Gastrocnemius medialis (tissue), 4 donors: Measurements from ENCODE around the gene KRT73.

Source experiments
- POLR2A ChIP-seq, 2 donors: fragments of 450-650 bp; IDR thresholded peaks; one replicate each; pipeline ENCODE4 v1.6.1; 2017; ENCODE audit warnings: antibody characterized with exemption in 2 of 2, mild to moderate bottlenecking in 2 of 2, moderate library complexity in 2 of 2
- TF ChIP-seq, protein P1 (sequence below), 5 experiments: fragments of 450-650 bp in 3 of 5; fragments of 200-600 bp in 2 of 5; sonication (generic) in 2 of 5; IDR thresholded peaks in 4 of 5; conservative IDR thresholded peaks in 1 of 5; 1 replicate in 4 of 5; 2 replicates in 1 of 5; pipeline ENCODE4 v1.5.1; 2016 to 2019; ENCODE audit warnings: antibody characterized with exemption in 5 of 5, mild to moderate bottlenecking in 3 of 5, moderate library complexity in 3 of 5

DNA sequence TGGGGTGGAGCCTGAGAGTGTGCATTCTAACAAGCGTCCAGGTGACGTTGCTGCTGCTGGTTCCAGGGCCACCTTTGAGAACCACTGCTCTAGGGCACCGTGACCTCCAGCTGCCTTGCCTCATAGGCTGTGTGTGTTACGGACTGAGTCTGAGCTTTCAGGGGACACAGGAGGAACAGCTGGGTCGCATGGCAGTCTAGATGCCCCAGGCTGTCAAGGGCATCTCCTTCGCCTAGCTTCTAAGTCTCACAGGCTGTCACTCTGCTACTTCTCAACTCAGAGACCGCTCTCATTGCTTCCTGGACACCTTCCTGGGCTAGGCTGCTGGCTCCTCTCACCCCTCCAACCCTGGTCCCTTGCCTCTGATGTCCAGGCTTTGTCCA lies 965 bp downstream of the KRT73 start:
- TF ChIP-seq, protein P1, sequence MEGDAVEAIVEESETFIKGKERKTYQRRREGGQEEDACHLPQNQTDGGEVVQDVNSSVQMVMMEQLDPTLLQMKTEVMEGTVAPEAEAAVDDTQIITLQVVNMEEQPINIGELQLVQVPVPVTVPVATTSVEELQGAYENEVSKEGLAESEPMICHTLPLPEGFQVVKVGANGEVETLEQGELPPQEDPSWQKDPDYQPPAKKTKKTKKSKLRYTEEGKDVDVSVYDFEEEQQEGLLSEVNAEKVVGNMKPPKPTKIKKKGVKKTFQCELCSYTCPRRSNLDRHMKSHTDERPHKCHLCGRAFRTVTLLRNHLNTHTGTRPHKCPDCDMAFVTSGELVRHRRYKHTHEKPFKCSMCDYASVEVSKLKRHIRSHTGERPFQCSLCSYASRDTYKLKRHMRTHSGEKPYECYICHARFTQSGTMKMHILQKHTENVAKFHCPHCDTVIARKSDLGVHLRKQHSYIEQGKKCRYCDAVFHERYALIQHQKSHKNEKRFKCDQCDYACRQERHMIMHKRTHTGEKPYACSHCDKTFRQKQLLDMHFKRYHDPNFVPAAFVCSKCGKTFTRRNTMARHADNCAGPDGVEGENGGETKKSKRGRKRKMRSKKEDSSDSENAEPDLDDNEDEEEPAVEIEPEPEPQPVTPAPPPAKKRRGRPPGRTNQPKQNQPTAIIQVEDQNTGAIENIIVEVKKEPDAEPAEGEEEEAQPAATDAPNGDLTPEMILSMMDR (IDR thresholded peaks at IDR 0.05 in 4 of 5, conservative IDR thresholded peaks at IDR 0.05 in 1 of 5) = no peak
- no peak for TF ChIP-seq POLR2A (IDR thresholded peaks at IDR 0.05)
